ENCODE results near the gene HES1.

HES1 gene

DNA sequence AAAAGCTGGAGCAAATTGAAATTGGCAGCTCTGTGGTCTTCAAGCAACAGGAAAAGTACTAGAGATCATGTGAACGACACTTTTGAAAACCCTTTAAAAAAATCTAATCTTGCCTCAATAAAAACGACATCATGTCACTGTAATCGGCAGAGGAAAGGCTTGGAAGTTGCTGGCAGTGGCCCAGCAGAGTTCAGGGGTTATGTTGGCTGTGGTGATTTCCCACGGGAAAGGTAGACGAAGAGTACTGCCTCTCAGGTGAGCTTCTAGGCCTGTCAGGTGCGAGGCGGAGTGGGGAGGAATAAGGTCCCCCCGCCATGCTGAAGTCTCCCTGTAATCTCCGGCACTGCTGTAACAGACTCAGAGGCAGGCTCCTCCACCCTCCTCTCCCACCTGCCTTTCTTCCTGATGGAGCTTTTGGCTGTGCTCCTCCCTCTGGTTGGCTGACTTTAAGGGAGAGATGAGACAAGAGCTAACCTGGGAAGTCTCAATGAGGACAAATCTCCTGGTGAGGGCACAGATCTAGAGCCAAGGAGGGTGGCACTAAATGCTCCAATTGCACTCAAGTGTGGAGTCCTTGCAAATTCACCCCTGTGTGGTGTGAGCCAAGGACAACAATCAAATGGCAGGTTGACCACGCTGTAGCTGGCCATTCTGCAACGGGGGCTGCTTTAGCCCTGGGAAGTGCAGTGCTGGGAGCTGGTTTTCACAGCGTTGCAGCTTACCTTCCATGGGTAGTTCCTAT, 18.7 kb upstream of the HES1 start:
- TF ChIP-seq, protein P1, sequence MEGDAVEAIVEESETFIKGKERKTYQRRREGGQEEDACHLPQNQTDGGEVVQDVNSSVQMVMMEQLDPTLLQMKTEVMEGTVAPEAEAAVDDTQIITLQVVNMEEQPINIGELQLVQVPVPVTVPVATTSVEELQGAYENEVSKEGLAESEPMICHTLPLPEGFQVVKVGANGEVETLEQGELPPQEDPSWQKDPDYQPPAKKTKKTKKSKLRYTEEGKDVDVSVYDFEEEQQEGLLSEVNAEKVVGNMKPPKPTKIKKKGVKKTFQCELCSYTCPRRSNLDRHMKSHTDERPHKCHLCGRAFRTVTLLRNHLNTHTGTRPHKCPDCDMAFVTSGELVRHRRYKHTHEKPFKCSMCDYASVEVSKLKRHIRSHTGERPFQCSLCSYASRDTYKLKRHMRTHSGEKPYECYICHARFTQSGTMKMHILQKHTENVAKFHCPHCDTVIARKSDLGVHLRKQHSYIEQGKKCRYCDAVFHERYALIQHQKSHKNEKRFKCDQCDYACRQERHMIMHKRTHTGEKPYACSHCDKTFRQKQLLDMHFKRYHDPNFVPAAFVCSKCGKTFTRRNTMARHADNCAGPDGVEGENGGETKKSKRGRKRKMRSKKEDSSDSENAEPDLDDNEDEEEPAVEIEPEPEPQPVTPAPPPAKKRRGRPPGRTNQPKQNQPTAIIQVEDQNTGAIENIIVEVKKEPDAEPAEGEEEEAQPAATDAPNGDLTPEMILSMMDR (IDR thresholded peaks at IDR 0.05), result no peak

DNA sequence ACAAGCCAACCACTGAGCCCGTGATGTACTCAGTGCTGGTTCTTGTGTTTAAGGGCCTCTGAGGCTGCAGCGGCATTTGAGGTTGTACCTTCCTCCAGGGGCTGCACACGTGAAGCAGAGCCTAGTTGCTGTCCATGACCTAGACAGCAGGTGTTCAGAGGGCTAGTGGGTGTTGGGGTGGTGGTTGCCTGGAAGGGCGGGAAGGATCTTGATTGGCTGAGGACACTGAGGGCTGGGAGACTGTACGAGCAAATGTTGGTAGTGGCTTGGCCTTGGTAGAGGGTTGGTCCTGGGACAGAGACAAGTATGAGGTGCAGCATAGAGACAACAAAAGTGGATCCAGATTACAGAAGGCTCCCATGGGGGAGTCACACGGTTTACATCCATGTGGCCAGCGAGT, 17.0 kb upstream of the HES1 start:
- TF ChIP-seq, protein P1 (IDR thresholded peaks at IDR 0.05), result no peak

DNA sequence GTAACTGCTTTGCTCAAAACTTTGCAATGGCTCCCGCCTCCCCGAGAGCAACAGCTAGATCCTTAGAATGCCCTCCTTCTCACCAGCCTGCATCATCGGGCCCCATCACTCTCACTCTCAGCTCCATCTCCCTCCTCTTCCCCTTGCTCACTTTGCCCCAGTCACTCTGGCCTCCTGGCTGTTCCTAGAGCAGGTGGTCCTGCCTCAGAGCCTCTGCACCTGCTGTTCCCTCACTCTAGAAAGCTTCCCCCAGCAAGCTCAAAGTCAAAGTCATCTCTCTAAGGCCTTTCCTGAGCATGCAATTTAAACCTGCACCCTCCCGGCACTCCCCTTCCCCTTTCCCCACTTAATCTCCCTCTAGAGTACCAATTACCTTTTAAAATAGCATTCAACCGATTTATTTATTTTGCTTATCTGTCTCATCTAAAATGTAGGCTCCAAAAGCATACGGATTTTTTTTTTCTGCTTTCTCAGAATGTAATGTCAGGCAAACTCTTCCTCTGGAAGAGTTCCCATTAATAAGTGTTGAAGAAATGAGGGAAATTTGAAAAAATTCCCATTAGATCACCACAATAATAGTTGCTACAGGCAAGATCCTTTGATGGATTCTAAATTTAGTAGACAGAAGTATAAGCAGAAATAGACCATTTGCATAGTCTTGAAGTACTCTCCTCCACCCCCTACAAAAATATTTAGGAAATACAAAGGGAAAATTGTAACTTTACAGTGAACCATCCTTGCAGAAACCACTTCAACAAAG, 15.9 kb upstream of the HES1 start:
- TF ChIP-seq, protein P1 (IDR thresholded peaks at IDR 0.05), result no peak

DNA sequence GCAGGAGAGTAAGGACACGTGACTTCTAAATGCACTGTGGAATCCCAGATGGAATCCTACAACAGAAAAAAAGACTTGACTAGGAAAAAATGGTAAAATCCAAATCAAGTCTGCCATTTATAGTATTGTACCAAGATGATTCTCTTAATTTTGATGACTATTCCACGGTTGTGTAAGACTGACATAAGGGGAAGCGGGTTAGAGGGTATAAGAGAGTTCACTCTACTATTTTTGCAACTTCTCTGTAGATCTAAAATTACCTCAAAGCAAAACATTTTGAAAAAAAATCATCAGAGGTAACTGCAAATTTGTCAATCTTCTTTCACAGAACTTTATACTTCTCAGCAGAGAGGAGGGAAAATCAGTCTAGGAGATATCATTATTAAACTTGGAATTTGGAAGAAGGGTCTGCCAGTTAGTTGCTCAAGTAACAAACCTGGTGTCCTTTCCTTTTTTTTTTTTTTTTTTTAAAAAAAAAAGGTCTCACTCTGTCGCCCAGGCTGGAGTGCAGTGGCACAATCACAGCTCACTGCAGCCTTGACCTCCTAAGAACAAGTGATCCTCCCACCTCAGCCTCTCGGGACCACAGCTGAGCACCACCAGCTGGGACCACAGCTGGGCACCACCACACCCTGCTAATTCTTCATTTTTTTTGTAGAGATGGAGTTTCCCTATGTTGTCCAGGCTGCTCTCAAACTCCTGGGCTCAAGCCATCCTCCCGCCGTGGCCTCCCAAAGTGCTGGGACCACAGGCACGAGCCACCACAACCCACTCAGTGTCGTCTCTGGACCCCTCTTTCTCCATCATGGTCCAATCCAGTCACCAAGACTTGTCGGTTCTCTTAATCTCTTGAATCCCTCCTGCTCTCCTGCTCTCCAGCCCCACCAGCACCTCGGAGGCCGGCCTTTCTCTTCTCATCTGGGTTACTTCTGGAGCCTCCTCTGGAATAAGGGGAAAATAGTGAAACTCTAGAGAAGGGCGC, 14.9 kb upstream of the HES1 start:
- TF ChIP-seq, protein P1 (IDR thresholded peaks at IDR 0.05), result no peak

DNA sequence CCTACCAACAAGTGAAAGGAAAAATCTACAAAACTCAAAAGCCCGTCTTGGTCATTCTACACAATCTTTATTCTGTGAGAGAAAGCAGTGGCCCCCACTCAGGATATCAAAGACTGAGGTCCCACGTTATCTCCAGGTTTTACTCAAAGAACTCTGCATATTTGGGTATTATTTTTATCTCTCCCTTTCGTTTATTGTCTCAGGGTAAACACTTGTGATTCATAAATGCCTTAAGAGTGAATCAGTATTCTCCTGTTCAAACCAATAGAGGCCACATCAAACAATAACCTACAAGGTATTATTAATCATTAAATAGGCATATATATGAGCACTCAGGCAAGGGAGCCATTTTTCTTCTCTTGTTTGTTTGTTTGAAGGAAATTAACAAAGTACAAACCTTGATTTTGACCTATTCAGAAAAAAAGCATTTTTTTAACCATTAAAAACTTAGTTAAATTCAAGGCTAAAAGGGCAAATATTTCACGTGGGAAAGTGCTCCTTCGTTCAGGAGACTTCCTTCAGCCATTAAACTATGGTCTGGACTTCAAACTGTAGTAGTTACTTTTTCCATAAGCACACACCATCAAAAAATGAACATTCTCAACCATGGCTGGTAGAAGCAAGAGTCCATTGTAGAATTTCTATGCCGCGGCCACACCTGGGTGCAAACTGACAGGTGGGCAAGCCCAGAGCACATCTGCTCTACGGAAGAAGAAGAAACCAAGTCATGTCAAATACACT, 13.9 kb upstream of the HES1 start:
- TF ChIP-seq, protein P1 (IDR thresholded peaks at IDR 0.05), result no peak

DNA sequence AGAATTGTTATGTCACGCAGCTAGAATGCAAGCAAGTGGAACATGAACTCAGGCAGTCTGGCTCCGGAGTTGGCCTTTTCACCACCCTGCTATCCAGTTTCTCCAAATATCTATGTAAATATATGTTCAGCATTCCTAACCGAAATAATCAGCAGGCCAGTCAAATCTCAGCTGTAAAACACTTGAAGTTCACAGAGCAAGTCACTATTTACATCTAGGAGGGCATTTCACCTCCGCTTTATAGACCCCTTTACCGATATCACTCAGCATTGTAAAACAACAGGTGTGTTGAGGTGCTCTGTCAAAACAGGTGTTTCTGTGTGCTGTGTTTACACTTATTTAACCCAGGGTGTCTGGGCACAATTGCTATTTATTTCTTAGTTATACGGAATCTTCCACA, 12.2 kb upstream of the HES1 start:
- TF ChIP-seq, protein P1 (IDR thresholded peaks at IDR 0.05), result no peak

DNA sequence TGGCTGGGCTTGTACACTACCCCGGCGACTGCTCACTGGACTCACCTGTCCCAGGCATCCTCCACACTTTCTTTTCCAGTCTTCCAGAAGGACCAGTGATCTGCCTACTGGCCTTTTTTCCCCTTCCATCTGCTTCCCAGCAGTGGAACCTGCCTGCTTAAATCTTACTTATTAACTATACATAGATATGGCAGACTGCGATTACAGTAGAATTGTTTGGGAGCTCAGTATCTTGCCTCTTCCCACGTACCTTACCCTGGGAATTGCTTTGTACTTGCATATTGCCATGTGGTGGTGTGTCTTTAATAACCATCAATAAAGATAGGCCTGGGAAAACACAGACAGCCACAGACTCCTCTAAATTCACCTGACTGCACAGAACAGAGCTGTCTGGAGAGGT, 11.8 kb upstream of the HES1 start:
- TF ChIP-seq, protein P1 (IDR thresholded peaks at IDR 0.05), result no peak
